Measurements from ENCODE around the gene EP400.
"Not testable (repeated sequence)": the region's sequence is repeated elsewhere in the genome, so short reads cannot be mapped to it uniquely, and the experiment has no call there.

The EP400 gene

DNA sequence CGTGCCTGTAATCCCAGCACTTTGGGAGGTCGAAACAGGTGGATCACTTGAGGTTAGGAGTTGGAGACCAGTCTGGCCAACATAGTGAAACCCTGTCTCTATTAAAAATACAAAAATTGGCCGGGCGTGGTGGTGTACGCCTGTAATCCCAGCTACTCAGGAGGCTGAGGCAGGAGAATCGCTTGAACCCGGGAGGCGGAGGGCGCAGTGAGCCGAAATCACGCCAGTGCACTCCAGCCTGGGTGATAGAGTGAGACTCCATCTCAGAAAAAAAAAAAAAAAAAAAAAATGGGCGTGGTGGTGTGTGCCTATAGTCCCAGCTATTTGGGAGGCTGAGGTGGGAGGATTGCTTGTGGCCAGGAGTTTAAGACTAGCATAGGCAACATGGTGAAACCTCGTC lies 4.7 kb downstream of the EP400 start:
- DNase-seq, result not testable (repeated sequence)

- DNase-seq, result no peak
These were observed 9.4 kb downstream of the EP400 start for GRCh38 chr12:131959116-131959515.

GRCh38 chr12:131959641-131960589 lies 10.2 kb downstream of the EP400 start:
- DNase-seq, result no peak

GRCh38 chr12:131960590-131961325 lies 11.0 kb downstream of the EP400 start:
- not testable (repeated sequence) for DNase-seq

DNA sequence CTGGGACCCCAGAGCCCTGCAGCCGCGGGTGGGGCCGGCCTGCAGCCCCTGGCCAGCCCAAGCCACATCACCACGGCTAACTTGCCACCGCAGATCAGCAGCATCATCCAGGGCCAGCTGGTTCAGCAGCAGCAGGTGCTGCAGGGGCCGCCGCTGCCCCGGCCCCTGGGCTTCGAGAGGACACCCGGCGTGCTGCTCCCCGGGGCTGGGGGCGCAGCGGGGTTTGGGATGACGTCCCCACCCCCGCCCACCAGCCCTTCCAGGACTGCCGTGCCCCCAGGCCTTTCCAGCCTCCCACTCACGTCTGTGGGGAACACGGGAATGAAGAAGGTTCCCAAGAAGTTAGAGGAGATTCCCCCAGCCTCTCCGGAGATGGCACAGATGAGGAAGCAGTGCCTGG lies 11.6 kb downstream of the EP400 start:
- DNase-seq, result not testable (repeated sequence)

GRCh38 chr12:131962069-131962468 lies 12.3 kb downstream of the EP400 start:
- no peak for DNase-seq

GRCh38 chr12:131963381-131963780 lies 13.6 kb downstream of the EP400 start:
- no peak for DNase-seq

DNA sequence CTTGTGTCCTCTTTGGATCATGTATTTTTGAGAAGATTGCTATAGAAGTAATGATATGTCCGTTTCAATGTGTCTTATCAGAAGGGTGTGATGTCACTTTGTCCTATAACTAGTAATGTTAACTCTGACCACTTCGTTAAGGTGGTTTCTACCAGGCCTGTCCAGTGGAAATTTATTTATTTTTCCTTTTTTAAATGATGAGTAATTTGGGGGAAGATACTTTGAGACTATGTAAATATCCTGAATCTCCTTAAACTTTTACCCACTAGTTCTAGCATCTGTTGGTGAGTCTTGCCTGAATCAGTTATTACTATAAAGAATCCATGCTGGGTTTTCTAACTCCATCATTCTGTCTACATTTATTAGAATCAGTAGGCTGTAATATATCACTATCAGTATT lies 15.3 kb downstream of the EP400 start:
- no peak for DNase-seq

DNA sequence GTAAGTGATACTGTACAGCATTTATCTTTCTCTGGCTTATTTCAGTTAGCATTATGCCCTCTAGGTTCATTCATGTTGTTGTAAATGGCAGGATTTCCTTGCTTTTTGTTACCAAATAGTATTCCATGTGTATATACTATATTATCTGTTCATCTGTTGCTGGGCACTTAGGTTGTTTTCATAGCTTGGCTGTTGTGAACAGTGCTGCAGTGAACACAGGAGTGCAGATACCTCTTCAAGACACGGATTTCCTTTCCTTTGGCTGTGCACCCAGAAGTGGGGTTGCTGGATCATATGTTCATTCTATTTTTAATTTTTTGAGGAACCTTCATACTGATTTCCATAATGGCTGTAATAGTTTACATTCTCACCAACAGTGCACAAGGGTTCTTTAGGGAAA lies 21.5 kb downstream of the EP400 start:
- DNase-seq, result no peak

GRCh38 chr12:131975228-131975627 lies 25.5 kb downstream of the EP400 start:
- no peak for DNase-seq

DNA sequence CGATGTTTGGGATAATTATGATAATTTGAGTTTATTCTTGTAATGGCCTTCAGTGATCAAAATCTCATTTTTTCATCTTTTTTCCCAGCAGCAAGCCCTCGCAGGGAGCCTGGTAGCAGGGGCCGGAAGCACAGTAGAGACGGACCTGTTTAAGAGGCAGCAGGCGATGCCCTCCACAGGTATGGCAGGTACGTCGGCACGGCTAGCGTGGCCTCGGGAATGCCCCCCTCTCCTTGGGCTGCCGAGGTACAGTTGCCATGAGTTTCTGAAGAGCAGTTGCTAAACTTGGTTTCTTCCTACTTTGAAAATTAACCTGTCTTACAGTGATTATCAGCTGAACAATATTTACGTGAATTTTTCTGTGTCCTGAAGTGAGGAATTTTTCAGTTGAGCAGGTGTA lies 29.9 kb downstream of the EP400 start:
- DNase-seq, result no peak

GRCh38 chr12:131980263-131980662 lies 30.5 kb downstream of the EP400 start:
- no peak for DNase-seq

DNA sequence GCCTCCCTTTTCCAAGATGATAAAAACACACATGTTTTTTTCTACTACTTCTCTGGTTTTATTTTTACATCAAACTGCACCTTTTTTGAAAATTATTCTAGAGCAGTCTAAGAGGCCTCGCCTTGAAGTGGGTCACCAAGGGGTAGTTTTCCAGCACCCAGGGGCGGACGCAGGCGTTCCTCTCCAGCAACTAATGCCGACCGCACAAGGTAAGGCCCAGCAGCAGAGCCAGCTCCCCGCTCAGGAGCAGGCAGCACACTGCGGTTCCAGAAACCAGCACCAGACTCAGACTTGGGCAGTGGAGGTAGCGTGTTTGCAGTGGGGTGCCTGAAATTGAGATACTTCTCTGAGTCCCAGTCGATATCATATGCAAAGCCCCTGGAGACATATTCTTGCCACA lies 31.6 kb downstream of the EP400 start:
- no peak for DNase-seq

GRCh38 chr12:131982041-131982440 lies 32.3 kb downstream of the EP400 start:
- no peak for DNase-seq

GRCh38 chr12:131983026-131983425 lies 33.3 kb downstream of the EP400 start:
- DNase-seq, result no peak

- DNase-seq, result no peak
These were observed 33.8 kb downstream of the EP400 start for GRCh38 chr12:131983554-131983953.

DNA sequence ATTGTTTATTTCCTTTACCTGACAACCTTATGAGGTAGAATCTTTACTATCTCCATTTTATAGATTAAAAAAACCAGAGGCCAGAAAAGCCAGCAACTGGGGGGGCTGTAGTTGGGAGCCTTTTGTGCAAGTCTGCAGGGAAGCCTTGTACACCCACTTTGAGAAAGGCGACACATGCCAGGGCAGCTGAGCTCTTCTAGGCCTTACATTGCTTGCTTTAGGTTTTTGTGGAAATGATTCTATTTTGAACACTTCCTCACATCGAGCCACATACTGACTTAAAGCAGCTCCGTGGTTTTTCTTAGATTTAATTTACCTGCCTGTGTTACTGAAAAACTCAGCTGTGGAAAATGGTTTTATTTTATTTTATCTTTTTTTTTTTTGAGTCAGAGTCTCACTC lies 34.6 kb downstream of the EP400 start:
- no peak for DNase-seq

- DNase-seq, result not testable (repeated sequence)
These were observed 35.8 kb downstream of the EP400 start for GRCh38 chr12:131985510-131985875.

DNA sequence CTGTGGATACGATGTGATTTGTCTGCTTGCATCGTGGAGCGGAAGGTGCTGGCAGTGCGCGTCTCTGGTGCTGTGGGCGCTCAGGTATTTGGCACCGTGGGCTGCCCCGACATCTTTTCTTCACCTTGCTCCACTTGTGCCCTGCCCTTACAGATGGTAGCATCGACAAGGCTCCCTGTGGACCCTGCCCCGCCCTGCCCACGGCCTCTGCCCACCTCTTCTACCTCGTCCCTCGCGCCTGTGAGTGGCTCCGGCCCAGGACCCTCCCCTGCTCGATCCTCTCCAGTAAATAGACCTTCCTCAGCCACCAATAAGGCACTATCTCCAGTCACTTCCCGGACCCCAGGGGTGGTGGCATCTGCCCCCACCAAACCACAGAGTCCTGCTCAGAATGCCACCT lies 36.6 kb downstream of the EP400 start:
- DNase-seq, result no peak

DNA sequence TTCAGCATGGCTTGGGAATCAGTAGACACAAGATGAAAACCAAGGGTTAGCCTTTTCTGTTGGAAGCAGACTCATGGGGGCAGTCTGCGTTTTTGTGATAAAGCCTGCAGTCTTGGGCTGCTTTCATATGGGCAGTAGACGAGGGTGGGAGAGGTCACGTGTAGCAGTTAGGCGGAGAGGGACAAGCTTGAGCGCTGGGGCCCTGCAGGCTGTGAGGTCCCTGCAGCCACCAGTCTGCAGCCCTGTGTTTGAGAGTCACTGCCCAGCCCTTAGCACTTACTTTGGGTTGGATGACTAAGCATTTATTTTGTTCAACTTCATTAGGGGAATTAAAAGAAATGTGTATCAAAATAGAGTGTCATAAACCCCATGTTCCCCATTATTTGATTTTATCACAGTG lies 37.2 kb downstream of the EP400 start:
- no peak for DNase-seq

DNA sequence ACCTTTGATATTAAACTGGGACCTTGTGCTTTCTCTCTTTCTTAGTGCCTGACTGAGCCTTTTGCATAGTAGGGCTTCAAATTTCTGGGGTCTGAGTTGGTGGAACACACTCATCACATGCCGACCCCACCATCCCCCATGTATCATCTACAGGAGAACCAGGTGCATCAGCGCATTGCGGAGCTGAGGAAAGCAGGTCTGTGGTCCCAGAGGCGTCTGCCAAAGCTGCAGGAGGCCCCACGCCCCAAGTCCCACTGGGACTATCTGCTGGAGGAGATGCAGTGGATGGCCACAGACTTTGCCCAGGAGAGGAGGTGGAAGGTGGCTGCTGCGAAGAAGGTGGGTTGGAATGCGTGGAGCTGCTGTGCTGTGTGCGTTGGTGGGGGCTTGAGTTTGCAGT lies 37.8 kb downstream of the EP400 start:
- DNase-seq, result no peak

DNA sequence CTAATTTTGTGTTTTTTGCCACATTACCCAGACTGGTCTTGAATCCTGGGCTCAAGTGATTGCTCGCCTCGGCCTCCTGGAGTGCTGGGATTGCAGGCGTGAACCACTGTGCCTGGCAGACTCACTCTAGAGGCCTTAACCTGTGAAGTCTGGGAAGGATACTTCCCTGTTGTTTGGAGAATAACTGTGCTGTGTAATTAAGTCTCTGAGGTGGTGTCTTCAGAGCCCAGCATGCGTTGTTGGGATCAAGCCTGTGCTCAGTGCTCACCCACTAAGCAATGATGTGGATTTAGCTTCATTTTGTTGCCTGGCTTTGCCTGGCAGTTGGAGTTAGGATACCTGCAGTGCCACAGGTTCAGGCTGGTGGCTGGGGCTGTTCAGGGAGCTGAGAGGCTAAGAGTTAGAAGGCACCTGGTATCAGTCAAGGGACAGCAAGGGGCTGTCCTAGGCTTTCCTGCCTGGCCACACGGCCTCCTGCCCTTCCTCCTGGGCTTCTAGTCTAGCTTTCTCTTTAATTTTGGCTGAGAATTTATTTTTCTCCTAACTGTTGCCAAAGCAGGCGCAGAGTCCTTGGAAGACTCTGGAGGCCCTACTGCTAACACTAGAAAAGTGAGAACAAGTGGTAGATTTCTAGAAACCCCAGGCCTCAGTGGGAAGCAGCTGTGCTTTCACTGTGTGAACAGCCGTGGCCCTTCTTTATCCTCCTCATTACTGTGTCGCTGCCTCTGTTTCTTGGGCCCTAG lies 38.5 kb downstream of the EP400 start:
- no peak for DNase-seq

DNA sequence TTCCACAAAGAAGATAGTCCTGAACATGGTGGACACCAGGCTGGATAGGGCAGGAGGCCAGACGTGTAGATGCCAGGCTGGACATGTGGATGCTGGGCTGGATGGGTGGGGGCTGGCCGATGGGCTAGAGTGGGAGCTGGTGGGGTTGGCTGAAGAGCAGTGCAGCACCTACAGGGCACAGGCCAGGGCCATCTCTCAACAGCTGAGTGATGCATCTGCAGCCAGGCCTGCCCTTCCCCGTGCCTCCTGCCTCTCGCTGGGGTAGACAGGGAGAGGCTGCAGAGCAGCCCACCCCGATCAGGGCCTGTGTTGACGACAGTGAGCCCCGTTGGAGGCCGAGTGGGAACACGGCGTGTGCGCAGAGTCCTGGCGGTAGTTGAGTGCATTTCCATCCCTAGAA lies 39.3 kb downstream of the EP400 start:
- no peak for DNase-seq

All from COR-L47 (cell line).